ENCODE measurements around the gene SPATC1L.
"Not testable (repeated sequence)": the region's sequence is repeated elsewhere in the genome, so short reads cannot be mapped to it uniquely, and the experiment has no call there.

The SPATC1L gene

DNA sequence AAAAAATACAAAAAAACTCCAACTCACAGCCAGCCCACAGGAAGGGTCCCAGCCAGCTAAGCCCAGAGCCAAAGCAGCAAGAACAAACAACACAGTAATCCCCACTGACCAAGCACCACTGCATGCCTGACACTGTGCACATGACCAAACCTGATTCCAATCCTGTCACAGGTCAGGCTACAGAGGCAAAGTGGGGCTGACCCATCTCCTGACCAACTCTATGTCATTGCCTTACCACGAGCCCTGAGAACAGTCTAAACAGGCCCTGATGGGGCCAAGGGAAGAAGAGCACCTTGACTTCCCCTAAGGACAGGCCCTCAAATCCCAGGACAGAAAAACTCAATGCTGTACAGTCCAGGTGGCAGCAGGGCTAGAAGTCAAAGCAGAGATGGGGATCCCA is 41.9 kb upstream of the SPATC1L start:
- Histone ChIP-seq H3K9ac (ENCODE audit: insufficient read length, low read depth) (no peak overlapping the region), H3K9me3 (ENCODE audit: insufficient read depth, low read length) (peaks cover 31% of the 10 kb centered on the region), H3K4me1 (ENCODE audit: insufficient read depth, insufficient read length) (peaks cover 10% of the 10 kb centered on the region), H3K27me3 (ENCODE audit: insufficient read depth, insufficient read length) (no peaks in the 10 kb centered on the region), H3K4me3 (ENCODE audit: insufficient read length, low read depth) (peak overlapping the region; percentile 97), H3K36me3 (ENCODE audit: insufficient read depth, insufficient read length, low read length) (peaks cover 62% of the 10 kb centered on the region)
- TF ChIP-seq ZNF274 (IDR thresholded peaks at IDR 0.05; ENCODE audit: low read depth, low read length), result no peak
- TF ChIP-seq YY1 (IDR thresholded peaks at IDR 0.05; ENCODE audit: insufficient read depth, insufficient read length), result no peak
- no peak for TF ChIP-seq SUZ12 (IDR thresholded peaks at IDR 0.05; ENCODE audit: extremely low read depth, insufficient read depth, insufficient read length)
- no peak for DNase-seq (ENCODE audit: low read depth, low spot score)

DNA sequence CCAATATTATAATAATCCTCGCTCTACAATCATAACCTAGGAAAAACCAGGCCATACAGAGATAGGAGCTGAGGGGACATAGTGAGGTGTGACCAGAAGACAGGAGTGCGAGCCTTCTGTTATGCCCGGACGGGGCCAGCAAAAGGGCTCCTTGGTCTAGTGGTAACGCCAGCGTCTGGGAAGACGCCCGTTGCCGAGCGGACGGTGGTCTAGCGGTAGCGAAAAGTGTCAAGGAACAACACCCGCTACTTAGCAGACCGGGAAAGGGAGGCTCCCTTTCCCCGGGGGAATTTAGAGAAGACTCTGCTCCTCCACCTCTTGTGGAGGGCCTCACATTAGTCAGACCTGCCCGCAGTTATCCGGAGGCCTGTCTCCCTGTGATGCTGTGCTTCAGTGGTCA is 39.4 kb upstream of the SPATC1L start:
- DNase-seq (ENCODE audit: low read depth, low spot score); H3K4me3 ChIP-seq (ENCODE audit: insufficient read length, low read depth); H3K27me3 ChIP-seq (ENCODE audit: insufficient read depth, insufficient read length); H3K9ac ChIP-seq (ENCODE audit: insufficient read length, low read depth): not testable (repeated sequence)
- peaks cover 74% of the 10 kb centered on the region for H3K36me3 ChIP-seq (ENCODE audit: insufficient read depth, insufficient read length, low read length)
- peaks cover 14% of the 10 kb centered on the region; the same call in 1 of the 2 replicates for H3K9me3 ChIP-seq (ENCODE audit: insufficient read depth, low read length)
- H3K4me1 ChIP-seq (ENCODE audit: insufficient read depth, insufficient read length), result peaks cover 16% of the 10 kb centered on the region

DNA sequence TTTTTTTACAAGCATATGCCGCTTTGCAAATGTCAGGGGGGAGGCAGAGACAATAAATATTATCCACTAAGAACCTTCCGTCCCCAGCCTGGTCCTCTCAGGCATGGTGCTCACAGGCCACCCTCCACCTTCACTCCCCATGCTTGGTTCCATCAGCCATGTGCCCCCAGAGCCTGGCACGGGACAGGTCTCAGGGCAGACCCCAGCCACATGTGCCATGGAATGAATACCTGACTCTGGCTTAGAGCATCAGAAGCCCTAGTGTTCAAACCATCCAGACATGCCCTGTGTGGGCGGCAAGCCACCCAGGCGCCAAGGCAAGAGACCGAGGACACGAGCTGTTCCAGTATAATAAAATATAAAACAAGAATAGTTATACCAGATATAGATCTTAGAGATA is 39.0 kb upstream of the SPATC1L start:
- Histone ChIP-seq H3K4me3 (ENCODE audit: insufficient read length, low read depth) (no peak overlapping the region), H3K9ac (ENCODE audit: insufficient read length, low read depth) (no peak overlapping the region), H3K9me3 (ENCODE audit: insufficient read depth, low read length) (peaks cover 14% of the 10 kb centered on the region; the same call in 1 of the 2 replicates), H3K36me3 (ENCODE audit: insufficient read depth, insufficient read length, low read length) (peaks cover 75% of the 10 kb centered on the region), H3K4me1 (ENCODE audit: insufficient read depth, insufficient read length) (peaks cover 16% of the 10 kb centered on the region), H3K27me3 (ENCODE audit: insufficient read depth, insufficient read length) (no peaks in the 10 kb centered on the region)
- TF ChIP-seq SUZ12 (IDR thresholded peaks at IDR 0.05; ENCODE audit: extremely low read depth, insufficient read depth, insufficient read length) (no peak), YY1 (IDR thresholded peaks at IDR 0.05; ENCODE audit: insufficient read depth, insufficient read length) (no peak)
- no peak for DNase-seq (ENCODE audit: low read depth, low spot score)

DNA sequence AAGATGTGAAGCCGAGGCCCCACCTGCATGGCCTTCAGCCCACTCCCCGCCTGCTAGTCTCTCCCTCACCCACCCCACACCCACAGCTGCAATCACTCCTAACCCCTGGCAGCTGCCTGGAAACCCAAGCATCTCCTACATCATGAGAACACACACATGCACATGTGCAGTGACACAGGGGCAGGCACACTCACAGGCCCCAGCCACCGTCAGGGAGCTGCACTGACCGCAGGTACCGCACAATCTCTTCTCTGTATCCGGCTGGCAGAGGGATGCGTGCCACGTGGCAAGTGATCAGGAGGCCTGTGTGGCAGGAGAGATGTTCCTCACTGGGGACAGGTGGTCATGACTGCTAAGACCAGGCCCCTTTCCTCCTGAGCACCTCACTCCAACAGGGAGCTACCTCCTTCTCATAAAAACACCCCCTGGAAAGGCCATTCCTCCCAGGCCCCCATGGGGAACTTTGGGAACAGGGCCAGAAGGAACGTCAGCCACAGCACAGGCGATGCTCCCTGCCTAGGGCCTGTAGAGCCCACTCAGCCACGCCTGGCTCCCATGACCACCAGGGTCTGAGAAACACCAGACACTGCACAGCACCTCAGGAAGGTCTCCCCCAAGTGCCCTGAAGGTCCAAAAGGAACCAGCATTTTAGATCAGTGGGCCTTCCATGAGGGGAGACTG is 38.3 kb upstream of the SPATC1L start:
- Histone ChIP-seq H3K36me3 (ENCODE audit: insufficient read depth, insufficient read length, low read length) (peaks cover 78% of the 10 kb centered on the region), H3K4me3 (ENCODE audit: insufficient read length, low read depth) (no peak overlapping the region), H3K4me1 (ENCODE audit: insufficient read depth, insufficient read length) (peaks cover 16% of the 10 kb centered on the region), H3K27me3 (ENCODE audit: insufficient read depth, insufficient read length) (no peaks in the 10 kb centered on the region), H3K9ac (ENCODE audit: insufficient read length, low read depth) (no peak overlapping the region), H3K9me3 (ENCODE audit: insufficient read depth, low read length) (peaks cover 14% of the 10 kb centered on the region; the same call in 1 of the 2 replicates)
- TF ChIP-seq SUZ12 (IDR thresholded peaks at IDR 0.05; ENCODE audit: extremely low read depth, insufficient read depth, insufficient read length) (no peak), ZNF274 (IDR thresholded peaks at IDR 0.05; ENCODE audit: low read depth, low read length) (no peak), YY1 (IDR thresholded peaks at IDR 0.05; ENCODE audit: insufficient read depth, insufficient read length) (no peak)
- DNase-seq (ENCODE audit: low read depth, low spot score), result no peak

DNA sequence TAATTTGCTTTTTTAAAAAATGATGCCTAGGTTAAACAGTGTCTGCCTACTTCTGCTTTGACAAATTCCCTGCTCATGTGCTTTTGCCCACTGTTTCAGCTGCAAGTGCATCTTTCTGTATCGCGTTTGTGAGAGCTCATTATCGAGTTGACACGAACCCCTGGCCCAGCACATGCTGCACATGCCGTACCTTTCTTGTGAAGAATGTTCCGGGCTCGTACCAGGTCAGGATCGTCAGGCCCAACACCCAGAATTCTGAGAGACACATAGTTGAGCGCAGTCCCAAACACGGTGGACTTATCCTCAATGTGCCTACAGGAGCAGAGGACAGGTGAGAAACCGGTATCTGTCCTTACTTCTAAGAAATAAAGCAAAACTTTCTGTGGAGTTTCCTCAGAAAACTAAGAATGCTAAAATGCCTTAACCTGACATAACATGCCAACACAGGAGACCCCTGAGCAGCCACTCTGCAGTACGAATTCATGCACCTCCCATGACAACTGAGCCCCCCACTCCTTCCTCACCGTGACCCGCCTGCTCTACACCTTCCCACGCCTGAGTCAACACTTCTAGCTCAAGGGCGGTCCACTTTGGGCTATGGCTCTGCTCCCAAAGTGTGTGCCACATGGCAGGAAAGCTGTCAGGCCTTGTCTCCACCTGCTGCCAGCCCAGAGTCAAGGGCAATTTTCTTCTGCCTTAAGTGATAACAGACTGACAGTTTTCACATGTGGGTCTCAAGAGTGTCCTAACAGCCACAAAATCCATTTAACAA is 37.6 kb upstream of the SPATC1L start:
- TF ChIP-seq ZNF274 (IDR thresholded peaks at IDR 0.05; ENCODE audit: low read depth, low read length) (no peak), SUZ12 (IDR thresholded peaks at IDR 0.05; ENCODE audit: extremely low read depth, insufficient read depth, insufficient read length) (no peak), YY1 (IDR thresholded peaks at IDR 0.05; ENCODE audit: insufficient read depth, insufficient read length) (no peak)
- Histone ChIP-seq H3K4me1 (ENCODE audit: insufficient read depth, insufficient read length) (peaks cover 16% of the 10 kb centered on the region), H3K9ac (ENCODE audit: insufficient read length, low read depth) (no peak overlapping the region)

DNA sequence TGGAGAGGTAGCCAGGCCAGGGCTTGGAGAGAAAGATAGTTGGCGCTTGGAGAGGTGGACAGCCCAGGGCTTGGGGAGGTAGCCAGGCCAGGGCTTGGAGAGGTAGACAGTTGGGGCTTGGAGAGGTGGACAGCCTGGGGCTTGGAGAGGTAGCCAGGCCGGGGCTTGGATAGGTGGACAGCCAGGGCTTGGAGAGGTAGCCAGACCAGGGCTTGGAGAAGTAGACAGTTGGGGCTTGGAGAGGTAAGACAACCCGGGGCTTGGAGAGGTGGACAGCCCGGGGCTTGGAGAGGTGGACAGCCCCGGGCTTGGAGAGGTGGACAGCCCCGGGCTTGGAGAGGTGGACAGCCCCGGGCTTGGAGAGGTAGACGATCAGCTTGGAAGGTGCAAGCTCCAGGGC is 36.6 kb upstream of the SPATC1L start:
- Histone ChIP-seq H3K4me3 (ENCODE audit: insufficient read length, low read depth) (no peak overlapping the region), H3K27me3 (ENCODE audit: insufficient read depth, insufficient read length) (no peaks in the 10 kb centered on the region), H3K9me3 (ENCODE audit: insufficient read depth, low read length) (peaks cover 8% of the 10 kb centered on the region; the same call in 1 of the 2 replicates), H3K9ac (ENCODE audit: insufficient read length, low read depth) (no peak overlapping the region), H3K4me1 (ENCODE audit: insufficient read depth, insufficient read length) (peaks cover 12% of the 10 kb centered on the region), H3K36me3 (ENCODE audit: insufficient read depth, insufficient read length, low read length) (peaks cover 79% of the 10 kb centered on the region)
- no peak for TF ChIP-seq YY1 (IDR thresholded peaks at IDR 0.05; ENCODE audit: insufficient read depth, insufficient read length)
- no peak for TF ChIP-seq ZNF274 (IDR thresholded peaks at IDR 0.05; ENCODE audit: low read depth, low read length)
- no peak for TF ChIP-seq SUZ12 (IDR thresholded peaks at IDR 0.05; ENCODE audit: extremely low read depth, insufficient read depth, insufficient read length)
- DNase-seq (ENCODE audit: low read depth, low spot score), result no peak

More for the DNA sequence above, 37.6 kb upstream of the SPATC1L start:
- Histone ChIP-seq H3K27me3 (ENCODE audit: insufficient read depth, insufficient read length) (no peaks in the 10 kb centered on the region), H3K36me3 (ENCODE audit: insufficient read depth, insufficient read length, low read length) (peaks cover 77% of the 10 kb centered on the region), H3K9me3 (ENCODE audit: insufficient read depth, low read length) (peaks cover 14% of the 10 kb centered on the region; the same call in 1 of the 2 replicates), H3K4me3 (ENCODE audit: insufficient read length, low read depth) (no peak overlapping the region)
- DNase-seq (ENCODE audit: low read depth, low spot score), result no peak

DNA sequence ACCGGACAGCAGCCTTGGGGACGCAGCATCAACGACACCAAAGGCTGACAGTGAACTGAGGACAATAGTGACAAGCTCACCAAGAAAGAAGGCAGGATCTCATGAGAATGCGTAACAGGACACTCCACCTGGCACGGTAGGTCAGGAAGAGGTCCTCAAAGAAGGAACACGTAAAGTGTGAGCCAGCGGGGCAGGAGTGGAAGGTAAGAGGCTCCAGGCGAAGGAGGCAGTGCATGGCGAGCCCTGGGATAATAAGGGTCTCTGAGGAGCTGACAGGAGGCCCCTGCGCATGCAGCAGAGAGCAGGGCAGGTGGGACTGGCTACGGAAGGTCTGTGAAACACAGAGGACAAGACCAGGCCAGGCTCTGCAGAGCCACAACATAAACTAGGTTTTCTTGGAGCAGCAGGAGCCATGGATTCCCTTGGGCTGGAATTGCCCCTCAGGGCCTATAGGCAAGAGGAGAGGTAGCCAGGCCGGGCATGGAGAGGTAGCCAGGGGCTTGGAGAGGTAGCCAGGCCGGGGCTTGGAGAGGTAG is 36.1 kb upstream of the SPATC1L start:
- no peaks in the 10 kb centered on the region for H3K27me3 ChIP-seq (ENCODE audit: insufficient read depth, insufficient read length)
- H3K36me3 ChIP-seq (ENCODE audit: insufficient read depth, insufficient read length, low read length), result peaks cover 80% of the 10 kb centered on the region
- TF ChIP-seq SUZ12 (IDR thresholded peaks at IDR 0.05; ENCODE audit: extremely low read depth, insufficient read depth, insufficient read length), result no peak
- TF ChIP-seq ZNF274 (IDR thresholded peaks at IDR 0.05; ENCODE audit: low read depth, low read length), result no peak
- TF ChIP-seq YY1 (IDR thresholded peaks at IDR 0.05; ENCODE audit: insufficient read depth, insufficient read length), result no peak
- H3K9ac ChIP-seq (ENCODE audit: insufficient read length, low read depth), result no peak overlapping the region
- H3K4me3 ChIP-seq (ENCODE audit: insufficient read length, low read depth), result no peak overlapping the region
- peaks cover 3% of the 10 kb centered on the region; the same call in 1 of the 2 replicates for H3K9me3 ChIP-seq (ENCODE audit: insufficient read depth, low read length)
- DNase-seq (ENCODE audit: low read depth, low spot score), result no peak
- H3K4me1 ChIP-seq (ENCODE audit: insufficient read depth, insufficient read length), result peaks cover 14% of the 10 kb centered on the region
